ENCODE measurements around the gene LRP1B.

- TF ChIP-seq CTCF (conservative IDR thresholded peaks at IDR 0.05; ENCODE audit: low read length) (no peak), EZH2phosphoT487 (IDR thresholded peaks at IDR 0.05; ENCODE audit: borderline replicate concordance) (no peak)
These were observed 426.3 kb downstream of the LRP1B start for GRCh38 chr2:141704541-141704940.
